Right forelimb (tissue), 1 donor: Measurements from ENCODE around the gene RELN.

ENCODE experiments used
- DNase-seq: peaks from one replicate; pipeline ENCODE4 v3.0.0-alpha.2; 2018

Gene RELN

GRCh38 chr7:103613655-103614642 lies 375.5 kb downstream of the RELN start:
- no peak for DNase-seq

DNA sequence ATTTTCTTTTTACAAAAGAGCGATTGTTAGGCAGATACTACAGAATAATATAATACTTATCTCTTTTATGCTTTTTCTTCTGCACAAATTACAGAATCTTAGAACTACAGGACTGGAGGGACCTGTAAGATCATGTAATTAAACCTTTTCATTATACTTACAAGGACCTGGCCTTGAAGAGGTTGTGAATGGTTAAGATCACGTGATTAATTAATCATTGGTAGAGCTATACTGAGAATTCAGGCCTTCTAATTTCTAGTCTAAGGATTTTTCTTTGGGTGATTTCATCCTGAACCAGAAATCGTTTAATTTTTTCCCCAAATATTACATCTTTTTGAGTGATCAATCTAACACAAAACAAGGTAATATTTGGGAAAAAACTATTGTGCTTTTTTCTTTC lies 379.7 kb downstream of the RELN start:
- no peak for DNase-seq

DNA sequence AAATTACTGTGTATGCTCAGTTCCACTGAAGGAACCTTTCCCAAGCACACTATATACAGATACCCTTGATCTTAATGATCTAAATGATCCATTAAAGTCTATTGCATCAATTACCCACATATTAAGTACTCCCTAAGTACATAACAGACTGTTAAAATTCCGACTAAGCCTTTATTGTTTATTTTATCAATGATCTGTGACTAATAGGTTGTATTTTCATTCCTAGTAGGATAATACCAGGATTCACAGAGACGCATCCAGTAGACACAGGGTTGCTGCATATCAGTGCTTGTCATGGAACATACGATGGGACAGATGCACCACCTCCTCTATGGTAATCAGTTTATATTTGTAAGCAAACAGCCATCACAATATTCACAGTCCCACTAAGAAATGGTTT lies 383.8 kb downstream of the RELN start:
- DNase-seq: no peak

GRCh38 chr7:103598326-103598905 lies 391.0 kb downstream of the RELN start:
- DNase-seq: no peak

- no peak for DNase-seq
Measured at GRCh38 chr7:103597606-103598005, 391.9 kb downstream of the RELN start.

DNA sequence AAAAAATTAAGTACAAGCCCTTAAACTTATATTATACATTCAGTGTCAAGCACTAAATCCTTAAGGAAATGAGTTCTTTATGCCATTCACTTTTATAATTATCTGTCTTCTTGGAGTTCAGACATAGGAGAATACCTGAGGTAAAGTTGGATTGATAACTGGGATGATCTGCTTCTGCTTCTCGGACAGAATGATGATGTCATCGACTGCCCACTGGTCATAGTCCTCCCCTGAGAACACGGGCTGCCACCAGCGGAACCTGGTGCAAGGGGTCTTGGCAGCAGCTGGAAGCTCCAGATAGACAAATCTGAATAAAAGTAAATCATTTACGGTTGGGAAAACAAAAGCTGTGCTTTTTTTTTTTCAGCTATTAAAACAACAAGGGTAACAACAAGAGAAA lies 395.3 kb downstream of the RELN start:
- DNase-seq: no peak

DNA sequence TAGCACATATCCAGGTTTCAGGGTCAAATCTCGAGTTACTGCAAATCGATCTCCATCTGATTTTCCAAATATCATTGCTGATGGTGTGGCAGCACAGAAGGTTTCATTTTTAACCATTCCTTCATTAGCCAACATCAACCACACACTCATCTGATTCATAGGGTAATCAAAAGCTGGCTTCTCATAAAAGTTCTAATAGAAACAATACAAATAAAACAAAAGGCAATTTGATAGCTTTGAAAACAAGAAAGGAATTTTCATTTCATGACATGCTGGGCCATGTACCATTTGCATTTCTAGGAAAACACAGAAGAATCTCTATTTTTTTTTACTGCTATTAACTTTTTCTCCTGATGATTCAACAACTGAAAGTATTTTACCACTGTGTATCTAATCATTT lies 395.8 kb downstream of the RELN start:
- no peak for DNase-seq

GRCh38 chr7:103592844-103593243 lies 396.6 kb downstream of the RELN start:
- no peak for DNase-seq

- no peak for DNase-seq
Measured at GRCh38 chr7:103592187-103592586, 397.3 kb downstream of the RELN start.

DNA sequence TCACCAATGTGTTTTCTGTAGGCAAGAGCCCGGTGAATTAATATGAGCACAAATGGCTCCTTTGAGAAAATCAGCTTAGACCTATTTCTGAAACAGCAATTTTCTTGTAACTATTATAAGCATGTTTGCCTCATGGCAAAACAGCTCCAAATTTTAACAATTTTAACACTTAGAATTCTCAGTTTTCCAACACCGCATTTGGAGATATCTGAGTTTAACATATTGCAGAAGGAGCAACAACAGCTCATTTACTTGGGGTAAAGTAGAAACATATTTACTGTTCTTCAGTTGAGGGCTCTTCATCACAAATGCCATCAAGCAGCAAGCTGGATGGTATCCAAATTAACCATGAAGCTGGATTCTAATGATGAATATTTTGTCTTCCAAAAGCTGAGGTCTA lies 409.4 kb downstream of the RELN start:
- DNase-seq: no peak

GRCh38 chr7:103577059-103577458 lies 412.4 kb downstream of the RELN start:
- DNase-seq: no peak

DNA sequence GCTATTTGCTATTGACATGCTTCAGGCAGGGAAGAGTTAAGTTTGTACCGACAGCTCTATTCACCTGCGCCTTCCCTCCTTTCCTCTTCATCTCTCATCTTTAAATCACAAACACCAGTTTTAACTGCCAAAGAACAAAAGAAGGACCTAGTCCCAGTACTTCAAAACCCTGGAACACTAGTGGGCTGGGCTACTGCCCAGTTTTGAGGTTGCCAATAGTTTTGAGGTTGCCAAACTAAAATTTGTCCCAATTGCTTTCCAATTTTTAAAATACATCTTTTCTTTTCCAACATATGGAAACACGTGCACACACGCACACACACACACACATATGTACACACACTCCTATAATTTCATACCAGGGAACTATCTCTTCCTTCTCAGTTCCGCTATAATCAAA lies 412.8 kb downstream of the RELN start:
- DNase-seq: peak; percentile 43

- DNase-seq: no peak
Measured at GRCh38 chr7:103574576-103574975, 414.9 kb downstream of the RELN start.

DNA sequence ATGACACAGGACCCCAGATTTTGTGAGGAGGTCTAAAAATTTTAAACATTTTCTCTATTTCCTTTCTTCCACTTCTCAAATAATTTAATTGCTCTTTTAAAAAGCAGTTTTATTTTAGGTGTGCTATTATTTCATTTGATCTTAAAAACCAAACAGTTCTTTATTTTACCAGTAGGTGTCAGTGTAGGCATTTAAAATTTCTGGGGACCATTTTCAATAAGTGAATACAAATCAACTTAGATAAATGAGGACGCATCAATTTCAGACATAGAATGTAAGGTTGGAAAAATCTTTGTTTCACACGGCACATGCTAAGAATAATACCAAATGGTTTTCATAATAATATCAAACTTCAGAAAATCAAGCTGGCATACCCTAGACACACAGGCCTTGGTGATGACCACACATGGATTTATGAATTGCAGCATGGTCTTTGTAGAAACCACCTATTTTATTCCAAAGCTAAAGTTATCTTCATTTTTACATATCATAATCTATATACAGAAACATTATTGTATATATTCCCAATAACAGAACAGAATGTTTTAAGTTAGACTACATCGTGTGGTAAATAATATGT lies 415.9 kb downstream of the RELN start:
- DNase-seq: no peak

DNA sequence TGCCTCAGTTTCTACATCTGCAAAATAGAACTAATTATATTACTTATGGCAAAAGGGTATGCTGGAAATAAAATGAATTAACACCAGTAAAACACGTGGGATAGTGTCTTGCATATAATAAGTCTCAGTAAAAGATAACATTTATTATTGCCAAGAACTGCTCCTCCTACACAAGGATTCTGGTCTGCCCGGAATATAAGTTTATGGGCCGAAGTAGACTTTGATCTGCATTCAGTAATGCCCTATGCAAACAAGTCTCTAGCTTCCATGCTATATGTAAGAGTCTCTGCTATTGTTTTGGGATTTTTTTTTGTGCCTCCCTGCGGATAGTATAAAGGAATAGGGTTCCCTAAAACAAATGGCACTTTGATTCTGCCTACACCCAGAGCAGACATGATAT lies 417.9 kb downstream of the RELN start:
- no peak for DNase-seq

GRCh38 chr7:103569621-103570305 lies 419.7 kb downstream of the RELN start:
- no peak for DNase-seq

DNA sequence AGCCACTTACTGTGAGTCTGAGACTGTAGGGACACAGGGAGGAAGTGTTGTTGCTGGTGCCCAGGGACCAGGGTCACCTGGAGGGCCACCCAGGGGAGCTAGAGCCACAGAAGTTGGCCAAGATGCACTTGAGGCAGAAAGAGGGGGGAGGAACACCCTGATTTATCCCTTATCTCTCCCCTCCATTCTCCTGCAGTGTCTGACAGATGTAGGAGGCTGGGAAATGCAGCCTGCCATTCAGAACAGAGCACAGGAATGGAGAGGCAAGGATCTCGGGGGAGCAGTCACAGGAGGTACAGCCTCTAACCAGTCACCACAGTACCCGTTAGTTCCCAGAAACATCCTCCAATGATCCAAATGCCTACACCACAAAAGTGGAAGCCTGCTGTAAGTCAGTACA lies 425.0 kb downstream of the RELN start:
- no peak for DNase-seq

DNA sequence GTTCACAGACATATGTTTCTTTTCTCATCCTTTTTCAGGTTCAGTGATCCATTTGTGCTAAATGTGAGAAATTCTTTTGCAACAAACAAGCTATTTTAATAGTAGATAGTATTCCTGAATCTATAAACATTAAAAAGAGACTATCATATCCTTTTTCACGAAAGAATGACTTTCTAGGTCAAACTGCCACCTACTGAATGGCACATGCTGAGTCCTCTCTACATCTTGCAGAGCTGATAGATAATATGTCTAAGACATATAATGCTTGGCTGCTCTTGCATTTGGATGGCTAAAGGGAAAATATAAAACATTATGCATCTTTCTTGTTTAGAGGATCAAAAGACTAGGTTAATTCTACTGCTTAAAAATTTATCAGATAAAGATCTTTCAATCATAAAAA lies 429.3 kb downstream of the RELN start:
- DNase-seq: no peak

- DNase-seq: no peak
Measured at GRCh38 chr7:103551016-103551415, 438.4 kb downstream of the RELN start.

GRCh38 chr7:103549786-103550185 lies 439.7 kb downstream of the RELN start:
- DNase-seq: no peak

DNA sequence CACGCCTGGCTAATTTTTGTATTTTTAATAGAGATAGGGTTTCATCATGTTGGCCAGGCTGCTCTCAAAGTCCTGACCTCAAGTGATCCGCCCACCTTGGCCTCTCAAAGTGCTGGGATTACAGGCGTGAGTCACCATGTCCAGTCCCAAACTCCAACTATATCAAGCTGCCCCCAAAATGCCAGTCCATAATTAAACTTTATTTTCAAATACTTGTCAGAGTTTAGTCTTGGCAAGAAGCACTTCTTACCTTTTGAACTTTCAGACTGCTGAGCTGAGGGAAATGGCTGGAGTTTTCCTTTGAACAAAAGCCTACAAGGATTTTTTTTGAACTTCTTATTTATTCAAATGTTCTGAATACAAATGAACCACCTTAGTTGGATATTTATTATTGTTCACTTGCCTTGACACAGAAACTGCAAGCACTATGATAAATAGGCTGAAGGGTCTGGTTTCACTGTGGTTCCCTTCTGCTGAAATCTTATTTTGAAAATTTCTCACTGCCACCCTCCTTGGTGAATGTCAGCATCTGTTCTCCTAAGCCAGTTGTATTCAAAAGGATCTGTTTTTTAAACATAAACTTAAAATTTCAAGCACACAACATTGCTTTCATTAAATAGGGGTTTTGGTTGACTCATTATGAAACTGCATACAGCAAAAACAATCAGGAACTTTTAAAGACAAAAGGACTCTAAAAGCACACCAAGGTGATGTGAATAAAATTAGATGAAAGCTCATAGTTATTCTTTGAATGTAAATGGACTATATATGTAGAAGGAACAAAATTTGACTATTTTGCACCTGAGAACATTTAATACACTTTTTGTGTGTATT lies 441.8 kb downstream of the RELN start:
- no peak for DNase-seq

- DNase-seq: no peak
Measured at GRCh38 chr7:103542470-103542869, 447.0 kb downstream of the RELN start.

DNA sequence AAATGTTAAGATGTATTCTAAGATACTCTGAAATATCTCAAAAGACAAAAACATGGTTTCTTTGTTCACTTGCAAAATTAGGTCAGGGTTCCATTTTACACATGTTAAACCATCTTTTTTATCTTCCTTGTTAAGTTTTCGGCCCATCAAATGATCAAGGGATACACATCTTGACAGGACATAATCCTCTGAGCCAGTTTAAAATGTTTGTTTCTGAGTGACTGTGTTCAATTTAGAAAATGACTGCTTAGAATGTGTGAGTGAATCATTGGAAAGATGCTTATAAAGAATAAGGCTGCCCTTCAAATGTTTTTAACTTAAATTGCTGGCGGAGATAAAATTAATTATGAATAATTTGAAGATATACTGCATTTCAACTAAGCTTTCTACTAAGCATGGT lies 447.5 kb downstream of the RELN start:
- DNase-seq: no peak
